Smooth muscle cell (in vitro differentiated cells): Measurements from ENCODE around the gene THSD7A. TPM values are rescaled to one million over a fixed set of nuclear protein-coding genes. Genes with fewer than 3 reads are reported as not detected.

Experiments
- DNase-seq: peaks from one replicate; lab custom pipeline; 2025; ENCODE audit not compliant: unreplicated experiment; lab: John Stamatoyannopoulos, UW
- H2AFZ ChIP-seq: fragments of 200-600 bp; sonication (generic); 2 replicates; pipeline ENCODE4 v1.6.0; 2016; ENCODE audit warnings: antibody characterized with exemption, low read depth, mild to moderate bottlenecking
- H3F3A ChIP-seq: fragments of 200-600 bp; sonication (generic); 2 replicates; pipeline ENCODE4 v1.6.0; 2017; ENCODE audit warnings: antibody characterized with exemption, low read depth
- H3K27ac ChIP-seq: fragments of 200-600 bp; sonication (generic); 2 replicates; pipeline ENCODE4 v1.5.1; 2016; ENCODE audit warnings: low read depth, mild to moderate bottlenecking
- H3K27me3 ChIP-seq: fragments of 200-600 bp; sonication (generic); 2 replicates; pipeline ENCODE4 v1.6.1; 2016; ENCODE audit warnings: low read depth, mild to moderate bottlenecking
- H3K36me3 ChIP-seq: fragments of 200-600 bp; sonication (generic); 2 replicates; pipeline ENCODE4 v1.5.1; 2016; ENCODE audit warnings: low read depth
- H3K4me1 ChIP-seq: fragments of 200-600 bp; sonication (generic); 2 replicates; pipeline ENCODE4 v1.5.1; 2016; ENCODE audit warnings: low read depth
- H3K4me2 ChIP-seq: fragments of 200-600 bp; sonication (generic); 2 replicates; pipeline ENCODE4 v1.6.0; 2016; ENCODE audit warnings: mild to moderate bottlenecking
- H3K4me3 ChIP-seq: fragments of 200-600 bp; sonication (generic); 2 replicates; pipeline ENCODE4 v1.5.1; 2016; ENCODE audit warnings: mild to moderate bottlenecking
- H3K79me2 ChIP-seq: fragments of 200-600 bp; sonication (generic); 2 replicates; pipeline ENCODE4 v1.6.0; 2016; ENCODE audit warnings: low read depth, mild to moderate bottlenecking
- H3K9ac ChIP-seq: fragments of 200-600 bp; sonication (generic); 2 replicates; pipeline ENCODE4 v1.6.0; 2016; ENCODE audit warnings: low read depth
- H3K9me3 ChIP-seq: fragments of 200-600 bp; sonication (generic); replicated peaks from 2 replicates; pipeline ENCODE4 v1.5.1; 2016; ENCODE audit warnings: low read depth
- H4K20me1 ChIP-seq: fragments of 200-600 bp; sonication (generic); 2 replicates; pipeline ENCODE4 v1.6.0; 2016; ENCODE audit warnings: low read depth
- CTCF ChIP-seq: fragments of 200-600 bp; sonication (generic); IDR thresholded peaks from 2 replicates; pipeline ENCODE4 v1.5.1; 2017; ENCODE audit warnings: borderline replicate concordance, mild to moderate bottlenecking, antibody characterized with exemption; ENCODE audit not compliant: insufficient read depth, poor library complexity, severe bottlenecking
- WGBS: methylation state at CpG from one replicate; pipeline ENCODE4 v1.1.7; 2016; ENCODE audit warnings: low lambda C conversion rate; 5-methylcytosine and 5-hydroxymethylcytosine counted together
- polyA plus RNA-seq: library from polyadenylated mRNA; unstranded; fragments of >200 nt; fragmentation: Nextera tagmentation; extraction: Ambion mirVana; gene quantifications from 2 replicates; pipeline ENCODE4 v1.2.1, GENCODE V29; 2016
- total RNA-seq: library from RNA; depleted of rRNA; stranded (reverse); fragments of >200 nt; gene quantifications from 2 replicates; pipeline ENCODE4 v1.2.3, GENCODE V29; 2014

The THSD7A gene
- total and polyA plus RNA-seq, 2 experiments from 2014 or later = 1.7 to 2.7 TPM

GRCh38 chr7:11847336-11847735 is 15.3 kb upstream of the THSD7A start:
- Histone ChIP-seq H3F3A (no peaks in the 10 kb centered on the region), H3K79me2 (no peaks in the 10 kb centered on the region), H4K20me1 (no peaks in the 10 kb centered on the region), H3K4me2 (no peak overlapping the region), H3K36me3 (peaks cover under 1% of the 10 kb centered on the region), H3K4me1 (no peaks in the 10 kb centered on the region), H3K27me3 (peaks cover 4% of the 10 kb centered on the region), H3K27ac (no peak overlapping the region), H3K9ac (no peak overlapping the region), H3K4me3 (no peak overlapping the region), H2AFZ (peak overlapping the region; percentile 13), H3K9me3 (no peaks in the 10 kb centered on the region)
- 56% methylated on average over 2 of the region's 2 CpGs for WGBS
- no peak for TF ChIP-seq CTCF
- no peak for DNase-seq

GRCh38 chr7:11846361-11846955 is 14.5 kb upstream of the THSD7A start:
- Histone ChIP-seq H4K20me1 (no peaks in the 10 kb centered on the region), H2AFZ (peak overlapping the region; percentile 15), H3K79me2 (no peaks in the 10 kb centered on the region), H3K27me3 (peaks cover 4% of the 10 kb centered on the region), H3K36me3 (no peaks in the 10 kb centered on the region), H3K9me3 (no peaks in the 10 kb centered on the region), H3K27ac (no peak overlapping the region), H3K4me1 (no peaks in the 10 kb centered on the region), H3F3A (no peaks in the 10 kb centered on the region), H3K4me3 (no peak overlapping the region), H3K4me2 (no peak overlapping the region), H3K9ac (no peak overlapping the region)
- TF ChIP-seq CTCF = no peak
- DNase-seq = no peak
- 26% methylated on average over 5 of the region's 5 CpGs for WGBS

GRCh38 chr7:11843113-11843765 is 11.2 kb upstream of the THSD7A start:
- Histone ChIP-seq H3K9me3 (no peaks in the 10 kb centered on the region), H3K27me3 (peaks cover 4% of the 10 kb centered on the region), H3K27ac (no peak overlapping the region), H2AFZ (no peak overlapping the region), H3K4me1 (no peaks in the 10 kb centered on the region), H3K4me3 (no peak overlapping the region), H3F3A (no peaks in the 10 kb centered on the region), H3K79me2 (no peaks in the 10 kb centered on the region), H3K4me2 (no peak overlapping the region), H3K9ac (no peak overlapping the region), H3K36me3 (no peaks in the 10 kb centered on the region), H4K20me1 (no peaks in the 10 kb centered on the region)
- WGBS = 94% methylated on average over 1 of the region's 1 CpG
- no peak for TF ChIP-seq CTCF
- no peak for DNase-seq

GRCh38 chr7:11841657-11842056 is 9.7 kb upstream of the THSD7A start:
- Histone ChIP-seq H4K20me1 (no peaks in the 10 kb centered on the region), H3K4me3 (no peak overlapping the region), H3K27me3 (peaks cover 4% of the 10 kb centered on the region), H3K9ac (no peak overlapping the region), H3K36me3 (no peaks in the 10 kb centered on the region), H3K4me1 (no peaks in the 10 kb centered on the region), H3F3A (no peaks in the 10 kb centered on the region), H2AFZ (no peak overlapping the region), H3K79me2 (no peaks in the 10 kb centered on the region), H3K9me3 (no peaks in the 10 kb centered on the region), H3K27ac (no peak overlapping the region), H3K4me2 (no peak overlapping the region)
- TF ChIP-seq CTCF = no peak
- no peak for DNase-seq
